Neural cell (in vitro differentiated cells): Measurements from ENCODE around the gene ICE1.

Experiments used
- EZH2 ChIP-seq: fragments of 200-600, 300-800 bp; shearing (Covaris generic), sonication (generic); IDR thresholded peaks from 2 replicates; pipeline ENCODE4 v1.6.1; 2014; ENCODE audit warnings: antibody characterized with exemption, low read length, borderline replicate concordance, mild to moderate bottlenecking; ENCODE audit not compliant: insufficient read depth, poor library complexity, severe bottlenecking
- RAD21 ChIP-seq: fragments of 450-650 bp; conservative IDR thresholded peaks from 2 replicates; pipeline ENCODE4 v1.6.1; 2014; ENCODE audit warnings: antibody characterized with exemption, mild to moderate bottlenecking, moderate library complexity
- TF ChIP-seq, protein P1 (sequence below): fragments of 450-650 bp; IDR thresholded peaks from 2 replicates; pipeline ENCODE4 v1.5.1; 2014; ENCODE audit warnings: antibody characterized with exemption, mild to moderate bottlenecking, moderate library complexity; ENCODE audit not compliant: poor library complexity, severe bottlenecking
- TF ChIP-seq, protein P2 (sequence below): IDR thresholded peaks from 2 replicates; pipeline ENCODE4 v1.6.1; 2012; ENCODE audit warnings: borderline replicate concordance

DNA sequence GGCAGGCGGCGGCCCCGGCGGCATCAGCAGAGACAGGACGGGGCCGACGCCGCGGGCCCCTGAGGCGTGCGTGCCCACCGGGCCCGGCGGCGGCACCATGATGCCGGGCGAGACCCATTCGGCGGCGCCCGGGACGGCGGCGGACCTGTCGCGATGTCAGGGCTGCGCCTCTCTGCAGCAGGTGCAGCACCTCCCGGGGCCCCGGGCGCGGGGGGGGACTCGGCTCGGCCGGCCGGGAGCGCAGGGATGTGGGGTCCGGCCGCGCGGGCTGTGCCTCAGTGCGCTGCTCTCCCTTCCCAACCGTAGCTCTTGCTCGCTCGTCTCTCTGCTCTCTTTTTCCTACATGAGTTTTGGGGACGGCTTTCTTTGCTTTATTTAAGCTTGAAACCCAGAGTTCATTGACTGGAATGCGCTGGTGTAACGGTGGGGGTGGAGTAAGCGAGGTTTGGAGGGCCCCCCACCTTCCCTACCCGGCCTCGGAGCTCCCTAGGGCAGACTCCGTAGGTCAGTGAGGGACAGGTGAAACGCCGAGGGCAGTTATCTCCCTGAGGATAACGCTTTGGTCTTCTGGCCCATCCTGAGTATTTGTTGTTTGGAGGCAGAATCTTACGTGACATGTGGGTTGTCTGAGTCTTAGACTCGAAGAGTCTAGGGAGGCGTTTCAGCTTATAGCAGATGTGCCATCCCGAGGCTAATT, 490 bp downstream of the ICE1 start:
- TF ChIP-seq, protein P1, sequence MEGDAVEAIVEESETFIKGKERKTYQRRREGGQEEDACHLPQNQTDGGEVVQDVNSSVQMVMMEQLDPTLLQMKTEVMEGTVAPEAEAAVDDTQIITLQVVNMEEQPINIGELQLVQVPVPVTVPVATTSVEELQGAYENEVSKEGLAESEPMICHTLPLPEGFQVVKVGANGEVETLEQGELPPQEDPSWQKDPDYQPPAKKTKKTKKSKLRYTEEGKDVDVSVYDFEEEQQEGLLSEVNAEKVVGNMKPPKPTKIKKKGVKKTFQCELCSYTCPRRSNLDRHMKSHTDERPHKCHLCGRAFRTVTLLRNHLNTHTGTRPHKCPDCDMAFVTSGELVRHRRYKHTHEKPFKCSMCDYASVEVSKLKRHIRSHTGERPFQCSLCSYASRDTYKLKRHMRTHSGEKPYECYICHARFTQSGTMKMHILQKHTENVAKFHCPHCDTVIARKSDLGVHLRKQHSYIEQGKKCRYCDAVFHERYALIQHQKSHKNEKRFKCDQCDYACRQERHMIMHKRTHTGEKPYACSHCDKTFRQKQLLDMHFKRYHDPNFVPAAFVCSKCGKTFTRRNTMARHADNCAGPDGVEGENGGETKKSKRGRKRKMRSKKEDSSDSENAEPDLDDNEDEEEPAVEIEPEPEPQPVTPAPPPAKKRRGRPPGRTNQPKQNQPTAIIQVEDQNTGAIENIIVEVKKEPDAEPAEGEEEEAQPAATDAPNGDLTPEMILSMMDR: no peak
- TF ChIP-seq EZH2 (no peak), RAD21 (no peak)
- TF ChIP-seq, protein P2, sequence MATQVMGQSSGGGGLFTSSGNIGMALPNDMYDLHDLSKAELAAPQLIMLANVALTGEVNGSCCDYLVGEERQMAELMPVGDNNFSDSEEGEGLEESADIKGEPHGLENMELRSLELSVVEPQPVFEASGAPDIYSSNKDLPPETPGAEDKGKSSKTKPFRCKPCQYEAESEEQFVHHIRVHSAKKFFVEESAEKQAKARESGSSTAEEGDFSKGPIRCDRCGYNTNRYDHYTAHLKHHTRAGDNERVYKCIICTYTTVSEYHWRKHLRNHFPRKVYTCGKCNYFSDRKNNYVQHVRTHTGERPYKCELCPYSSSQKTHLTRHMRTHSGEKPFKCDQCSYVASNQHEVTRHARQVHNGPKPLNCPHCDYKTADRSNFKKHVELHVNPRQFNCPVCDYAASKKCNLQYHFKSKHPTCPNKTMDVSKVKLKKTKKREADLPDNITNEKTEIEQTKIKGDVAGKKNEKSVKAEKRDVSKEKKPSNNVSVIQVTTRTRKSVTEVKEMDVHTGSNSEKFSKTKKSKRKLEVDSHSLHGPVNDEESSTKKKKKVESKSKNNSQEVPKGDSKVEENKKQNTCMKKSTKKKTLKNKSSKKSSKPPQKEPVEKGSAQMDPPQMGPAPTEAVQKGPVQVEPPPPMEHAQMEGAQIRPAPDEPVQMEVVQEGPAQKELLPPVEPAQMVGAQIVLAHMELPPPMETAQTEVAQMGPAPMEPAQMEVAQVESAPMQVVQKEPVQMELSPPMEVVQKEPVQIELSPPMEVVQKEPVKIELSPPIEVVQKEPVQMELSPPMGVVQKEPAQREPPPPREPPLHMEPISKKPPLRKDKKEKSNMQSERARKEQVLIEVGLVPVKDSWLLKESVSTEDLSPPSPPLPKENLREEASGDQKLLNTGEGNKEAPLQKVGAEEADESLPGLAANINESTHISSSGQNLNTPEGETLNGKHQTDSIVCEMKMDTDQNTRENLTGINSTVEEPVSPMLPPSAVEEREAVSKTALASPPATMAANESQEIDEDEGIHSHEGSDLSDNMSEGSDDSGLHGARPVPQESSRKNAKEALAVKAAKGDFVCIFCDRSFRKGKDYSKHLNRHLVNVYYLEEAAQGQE: no peak
